Left ventricle myocardium inferior (tissue), 1 donor: Measurements from ENCODE around the gene HOXA13. TPM values are rescaled to one million over a fixed set of nuclear protein-coding genes. Genes with fewer than 3 reads are reported as not detected.
A peak's percentile ranks its signal among the peaks of the same experiment; 100 is the strongest.

Experiments used
- DNase-seq: peaks from one replicate; pipeline ENCODE4 v3.0.0-alpha.2; 2020
- H3K27ac ChIP-seq: fragments of 200-600 bp; replicated peaks from 2 replicates; pipeline ENCODE4 v1.8.0; 2021
- H3K27me3 ChIP-seq: fragments of 200-600 bp; 2 replicates; pipeline ENCODE4 v1.8.0; 2021; ENCODE audit warnings: low read depth
- H3K36me3 ChIP-seq: fragments of 200-600 bp; 2 replicates; pipeline ENCODE4 v1.8.0; 2021
- H3K4me1 ChIP-seq: fragments of 200-600 bp; 2 replicates; pipeline ENCODE4 v1.8.0; 2021
- H3K4me3 ChIP-seq: fragments of 200-600 bp; 2 replicates; pipeline ENCODE4 v1.8.0; 2021; ENCODE audit warnings: mild to moderate bottlenecking, moderate library complexity
- H3K9me3 ChIP-seq: fragments of 200-600 bp; replicated peaks from 2 replicates; pipeline ENCODE4 v1.8.0; 2021
- CTCF ChIP-seq: fragments of 200-600 bp; IDR thresholded peaks from 2 replicates; pipeline ENCODE4 v1.8.0; 2021; ENCODE audit warnings: antibody characterized with exemption, mild to moderate bottlenecking, borderline replicate concordance
- intact Hi-C: fragments of 100-400 bp; cut with micrococcal nuclease; formaldehyde crosslinking; loops from one replicate; pipeline ENCODE4 v1.11.0; 2022
- total RNA-seq: library from RNA; stranded (reverse); fragmentation: NEBNext Ultra II Directional; extraction: Animal tissue kit (Norgen Biotek cat#: 25700); gene quantifications from one replicate; pipeline ENCODE4 v1.2.1, GENCODE V29; 2021
- donor health status: DM: no; HTN: yes; CAD: no; lungs with severe emphysema.

HOXA13 gene
- total RNA-seq, 1 donor from 2014 or later = not detected

GRCh38 chr7:27165996-27166530 lies 33.8 kb downstream of the HOXA13 start:
- intact Hi-C loops = no loop called here
- H3K4me1 ChIP-seq = peaks cover 44% of the 10 kb centered on the region
- H3K9me3 ChIP-seq = no peaks in the 10 kb centered on the region
- H3K36me3 ChIP-seq = no peaks in the 10 kb centered on the region
- H3K27ac ChIP-seq = no peak overlapping the region
- H3K27me3 ChIP-seq = peaks cover 100% of the 10 kb centered on the region
- peak; percentile 9 for DNase-seq
- no peak for TF ChIP-seq CTCF
- H3K4me3 ChIP-seq = peak overlapping the region; percentile 54

- intact Hi-C loops = no loop called here
- DNase-seq = peak; percentile 32
- H3K4me1 ChIP-seq = peaks cover 52% of the 10 kb centered on the region
Observed at GRCh38 chr7:27165089-27165995, 34.5 kb downstream of the HOXA13 start, which contains the start of gene HOXA9. Gene HOXA9, minus strand, starts transcription at chr7:27165537. Its CDS starts 80 bp downstream, at chr7:27165457.

DNA sequence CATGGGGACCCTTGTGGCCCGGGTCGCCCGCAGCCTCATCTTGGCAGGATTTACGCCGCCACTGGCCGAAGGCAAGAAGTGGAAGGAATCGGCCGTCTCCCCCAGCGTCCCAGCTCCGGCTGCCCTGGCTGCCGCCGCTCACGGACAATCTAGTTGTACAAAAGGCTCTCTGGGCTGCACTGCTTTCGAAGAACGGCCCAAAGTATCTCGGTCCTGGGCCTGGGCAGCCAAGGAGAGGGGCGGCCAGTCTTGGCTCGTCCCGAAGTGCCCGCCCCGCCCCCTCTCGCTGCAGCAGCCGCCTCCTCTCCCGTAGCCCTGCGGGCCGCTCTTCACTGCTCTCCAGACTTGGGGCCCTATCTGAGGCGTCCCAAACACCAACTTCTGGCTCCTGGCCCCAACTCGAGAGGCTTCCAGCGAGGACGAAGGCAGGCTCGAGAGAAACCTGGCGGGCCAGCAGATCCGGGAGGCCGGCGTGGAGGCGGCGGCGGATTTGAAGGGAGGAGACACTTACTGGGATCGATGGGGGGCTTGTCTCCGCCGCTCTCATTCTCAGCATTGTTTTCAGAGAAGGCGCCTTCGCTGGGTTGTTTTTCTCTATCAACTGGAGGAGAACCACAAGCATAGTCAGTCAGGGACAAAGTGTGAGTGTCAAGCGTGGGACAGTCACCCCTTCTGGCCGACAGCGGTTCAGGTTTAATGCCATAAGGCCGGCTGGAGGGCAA lies 35.4 kb downstream of the HOXA13 start:
- Histone ChIP-seq H3K36me3 (no peaks in the 10 kb centered on the region), H3K4me3 (peak overlapping the region; percentile 54), H3K27ac (no peak overlapping the region), H3K4me1 (peaks cover 49% of the 10 kb centered on the region), H3K27me3 (peaks cover 100% of the 10 kb centered on the region), H3K9me3 (no peaks in the 10 kb centered on the region)
- DNase-seq = peak; percentile 14
- no peak for TF ChIP-seq CTCF
- intact Hi-C loops = loop anchor here (5.0 kb wide), 1 partner anchor 792 kb away; no protein-coding TSS in a partner anchor

More at GRCh38 chr7:27165089-27165995, 34.5 kb downstream of the HOXA13 start, which contains the start of gene HOXA9:
- TF ChIP-seq CTCF = no peak
- H3K27ac ChIP-seq = no peak within 1 kb of the TSS
- H3K9me3 ChIP-seq = no peaks in the 10 kb centered on the region
- peaks cover 100% of the 10 kb centered on the region for H3K27me3 ChIP-seq
- no peaks in the 10 kb centered on the region for H3K36me3 ChIP-seq
- peak within 1 kb of the TSS; percentile 54 for H3K4me3 ChIP-seq

DNA sequence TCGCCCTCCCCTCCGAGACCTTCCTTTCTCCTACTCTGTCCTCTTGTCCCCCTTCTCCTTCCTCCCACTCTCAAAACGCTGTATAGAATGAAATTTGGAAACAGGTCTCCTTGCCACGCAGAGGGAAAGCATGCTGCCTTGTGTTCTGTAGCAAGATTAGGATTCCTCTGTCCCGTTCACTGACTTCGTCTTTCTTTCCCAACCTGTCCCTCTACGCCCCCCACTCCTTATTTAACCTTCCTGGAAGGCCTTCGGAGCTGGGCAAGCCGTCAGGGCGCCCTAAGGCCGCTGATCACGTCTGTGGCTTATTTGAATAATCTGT lies 35.9 kb downstream of the HOXA13 start:
- Histone ChIP-seq H3K27ac (no peak overlapping the region), H3K4me1 (peaks cover 46% of the 10 kb centered on the region), H3K36me3 (no peaks in the 10 kb centered on the region), H3K27me3 (peaks cover 100% of the 10 kb centered on the region), H3K4me3 (peak overlapping the region; percentile 54), H3K9me3 (no peaks in the 10 kb centered on the region)
- TF ChIP-seq CTCF = no peak
- intact Hi-C loops = loop anchor here (5.0 kb wide), 1 partner anchor 792 kb away; no protein-coding TSS in a partner anchor
- DNase-seq = no peak

DNA sequence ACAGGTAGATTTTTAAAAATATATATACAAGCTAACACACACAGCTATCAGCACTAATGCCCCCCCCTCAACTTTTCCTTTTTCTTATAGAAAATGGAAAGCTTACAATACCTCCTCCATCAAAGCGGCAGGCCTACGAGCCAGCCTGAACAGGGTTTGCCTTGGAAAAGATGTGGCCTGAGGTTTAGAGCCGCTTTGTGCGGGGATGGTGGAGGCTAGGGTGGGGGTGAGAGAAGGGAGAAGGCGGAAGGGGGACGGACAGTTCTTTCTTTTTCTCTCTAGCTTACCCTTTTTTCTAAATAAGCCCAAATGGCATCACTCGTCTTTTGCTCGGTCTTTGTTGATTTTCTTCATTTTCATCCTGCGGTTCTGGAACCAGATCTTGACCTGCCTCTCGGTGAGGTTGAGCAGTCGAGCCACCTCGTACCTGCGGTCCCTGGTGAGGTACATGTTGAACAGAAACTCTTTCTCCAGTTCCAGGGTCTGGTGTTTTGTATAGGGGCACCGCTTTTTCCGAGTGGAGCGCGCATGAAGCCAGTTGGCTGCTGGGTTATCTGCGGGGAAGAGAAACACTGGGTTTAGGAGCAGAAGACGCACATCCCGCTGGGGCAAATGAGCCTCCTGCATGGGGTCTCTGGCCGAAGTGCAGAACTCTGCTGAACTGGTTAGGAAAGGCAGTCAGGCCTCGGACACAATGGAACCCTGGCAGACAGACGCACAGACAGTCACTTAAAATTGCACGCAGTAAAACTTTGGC lies 36.4 kb downstream of the HOXA13 start:
- Histone ChIP-seq H3K27me3 (peaks cover 100% of the 10 kb centered on the region), H3K4me1 (peaks cover 46% of the 10 kb centered on the region), H3K4me3 (no peak overlapping the region), H3K36me3 (no peaks in the 10 kb centered on the region), H3K9me3 (no peaks in the 10 kb centered on the region), H3K27ac (no peak overlapping the region)
- peak; percentile 9 for DNase-seq
- intact Hi-C loops = loop anchor here (5.0 kb wide), 1 partner anchor 791 kb away; no protein-coding TSS in a partner anchor
- TF ChIP-seq CTCF = no peak
